Astrocyte of the cerebellum (primary cell): Measurements from ENCODE around the gene GRID1.

Experiments used
- DNase-seq: peaks from one replicate; pipeline ENCODE4 v3.0.0-alpha.2; 2011; ENCODE audit warnings: low read depth
- H3K4me3 ChIP-seq: 2 replicates; pipeline ENCODE4 v1.5.1; 2011; ENCODE audit warnings: mild to moderate bottlenecking, low read depth, low read length, moderate library complexity
- CTCF ChIP-seq: IDR thresholded peaks from 2 replicates; pipeline ENCODE4 v1.5.1; 2012; ENCODE audit warnings: low read length, low read depth, moderate library complexity, mild to moderate bottlenecking; ENCODE audit errors: missing control alignments
- in situ Hi-C: cut with HindIII; loops from 2 replicates; pipeline ENCODE4 v1.10.0; 2017; ENCODE audit warnings: low sequenced_read_pairs

The GRID1 gene

GRCh38 chr10:85619832-85620231 lies 746.8 kb downstream of the GRID1 start:
- in situ Hi-C loops = no loop called here
- no peak for TF ChIP-seq CTCF
- no peak overlapping the region for H3K4me3 ChIP-seq
- no peak for DNase-seq

GRCh38 chr10:85618841-85619240 lies 747.8 kb downstream of the GRID1 start:
- DNase-seq = no peak

DNA sequence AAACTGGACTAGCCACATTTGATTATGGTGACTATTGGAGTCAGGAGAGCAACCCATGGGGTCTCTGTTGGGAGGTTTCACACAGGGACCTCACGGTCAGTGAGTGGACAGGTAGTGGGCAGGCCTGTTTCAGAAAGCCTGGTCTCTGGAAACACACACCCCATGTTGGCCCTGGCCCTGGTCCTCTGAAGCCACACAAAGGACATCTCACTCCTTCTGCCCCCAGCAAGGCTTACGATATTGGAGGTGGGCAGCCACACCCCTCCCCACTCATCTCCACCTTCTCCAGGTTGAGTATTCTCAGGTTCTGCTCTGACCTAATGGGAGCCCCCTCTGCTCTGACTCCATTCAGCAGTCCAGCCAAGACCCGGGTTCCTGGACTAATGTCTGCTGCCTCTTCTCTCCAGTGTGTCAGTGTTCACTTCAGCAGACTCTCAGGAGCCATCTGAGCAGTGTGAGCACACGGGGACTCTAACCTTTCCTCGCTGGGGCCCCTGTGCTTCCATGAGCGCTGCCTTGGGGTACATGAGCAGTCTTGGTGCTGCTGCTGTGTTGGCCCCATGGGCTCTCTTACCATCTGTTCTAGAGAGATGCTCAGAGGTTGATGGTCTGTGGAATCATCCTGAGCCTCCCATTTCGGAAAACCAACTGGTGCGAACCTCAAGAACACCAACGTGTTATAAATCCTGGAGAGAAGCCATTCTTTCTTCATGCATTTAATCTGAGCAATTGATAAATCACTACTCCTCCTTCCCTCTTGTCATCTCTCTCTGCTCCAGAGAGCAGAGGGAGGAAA lies 748.6 kb downstream of the GRID1 start:
- TF ChIP-seq CTCF = no peak
- in situ Hi-C loops = no loop called here
- H3K4me3 ChIP-seq = no peak overlapping the region
- DNase-seq = no peak

More at GRCh38 chr10:85618841-85619240, 747.8 kb downstream of the GRID1 start:
- in situ Hi-C loops = no loop called here
- no peak overlapping the region for H3K4me3 ChIP-seq
- TF ChIP-seq CTCF = no peak

DNA sequence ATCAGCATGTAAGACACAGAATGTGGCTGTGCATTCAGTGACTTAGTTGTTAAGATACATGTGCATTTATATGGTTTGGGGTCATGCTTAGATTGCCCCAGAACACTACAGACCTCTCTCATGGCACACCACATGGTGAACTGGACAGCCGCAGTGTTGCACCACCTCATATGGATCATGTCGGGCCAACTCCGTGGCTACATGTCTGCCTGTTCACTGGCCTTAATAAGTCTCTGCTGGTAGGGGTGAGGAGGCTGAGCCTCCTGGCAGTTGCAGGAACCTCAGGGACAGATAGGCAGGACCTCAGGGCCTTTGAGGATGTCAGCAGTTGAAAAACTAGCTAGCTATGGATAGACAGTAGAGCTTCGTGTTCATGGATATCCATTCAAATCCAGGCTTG lies 751.0 kb downstream of the GRID1 start:
- no peak overlapping the region for H3K4me3 ChIP-seq
- no peak for TF ChIP-seq CTCF
- in situ Hi-C loops = no loop called here
- no peak for DNase-seq

- no peak for DNase-seq
- H3K4me3 ChIP-seq = no peak overlapping the region
- in situ Hi-C loops = no loop called here
- no peak for TF ChIP-seq CTCF
Observed at GRCh38 chr10:85614981-85615380, 751.6 kb downstream of the GRID1 start.

- TF ChIP-seq CTCF = no peak
- in situ Hi-C loops = no loop called here
- DNase-seq = no peak
- no peak overlapping the region for H3K4me3 ChIP-seq
Observed at GRCh38 chr10:85614566-85614965, 752.0 kb downstream of the GRID1 start.

DNA sequence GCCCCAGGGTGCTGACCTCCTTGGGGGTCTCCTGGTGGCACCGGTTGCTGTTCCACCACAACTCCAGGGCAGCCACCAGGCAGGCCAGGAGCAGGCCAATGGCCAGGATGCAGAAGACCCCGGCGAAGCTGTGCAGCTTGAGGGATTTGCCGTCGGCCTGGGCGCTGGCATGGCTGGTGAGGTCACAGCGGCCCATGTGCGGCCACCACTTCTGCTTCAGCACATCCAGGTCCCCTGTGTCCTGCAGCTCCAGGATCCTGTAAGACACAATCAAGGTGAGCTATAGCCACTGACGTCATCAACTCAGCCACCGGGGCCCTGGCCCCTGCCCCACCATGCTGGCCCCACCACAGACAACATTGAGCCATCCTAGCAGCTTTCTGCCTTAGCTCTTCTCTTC lies 753.2 kb downstream of the GRID1 start:
- no peak for DNase-seq
- no peak overlapping the region for H3K4me3 ChIP-seq
- TF ChIP-seq CTCF = no peak
- in situ Hi-C loops = no loop called here
